Central memory CD8-positive, alpha-beta T cell (primary cell): ENCODE measurements around the gene CNST.
"Not testable (repeated sequence)": the region's sequence is repeated elsewhere in the genome, so short reads cannot be mapped to it uniquely, and the experiment has no call there.

Experiments
- ATAC-seq: fragments of 150-1000 bp; cut with Tn5 transposase; replicated peaks from 2 replicates; pipeline ENCODE4 v1.10.0; 2022; ENCODE audit warnings: mild to moderate bottlenecking, moderate FRiP score, moderate number of reproducible peaks; ENCODE audit not compliant: poor library complexity, severe bottlenecking; ENCODE audit errors: extremely low read depth
- DNase-seq, 2 donors: peaks; one replicate each; pipeline ENCODE4 v3.0.0; 2021; ENCODE audit warnings: low spot score in 2 of 2
- H3K27ac Mint-ChIP-seq: one replicate; pipeline ENCODE4 v1.8.0; 2022; ENCODE audit warnings: low read depth, mild to moderate bottlenecking, moderate library complexity, mixed read lengths
- H3K27me3 Mint-ChIP-seq: one replicate; pipeline ENCODE4 v1.8.0; 2022; ENCODE audit warnings: mixed read lengths
- H3K36me3 Mint-ChIP-seq: one replicate; pipeline ENCODE4 v1.8.0; 2022; ENCODE audit warnings: mild to moderate bottlenecking, moderate library complexity, mixed read lengths; ENCODE audit not compliant: insufficient read depth
- H3K4me1 Mint-ChIP-seq: one replicate; pipeline ENCODE4 v1.8.0; 2022; ENCODE audit warnings: mixed read lengths
- H3K4me3 Mint-ChIP-seq: one replicate; pipeline ENCODE4 v1.8.0; 2022; ENCODE audit warnings: mild to moderate bottlenecking, moderate library complexity, mixed read lengths
- H3K9me3 Mint-ChIP-seq: one replicate; pipeline ENCODE4 v1.8.0; 2022; ENCODE audit warnings: mixed read lengths

The CNST gene

DNA sequence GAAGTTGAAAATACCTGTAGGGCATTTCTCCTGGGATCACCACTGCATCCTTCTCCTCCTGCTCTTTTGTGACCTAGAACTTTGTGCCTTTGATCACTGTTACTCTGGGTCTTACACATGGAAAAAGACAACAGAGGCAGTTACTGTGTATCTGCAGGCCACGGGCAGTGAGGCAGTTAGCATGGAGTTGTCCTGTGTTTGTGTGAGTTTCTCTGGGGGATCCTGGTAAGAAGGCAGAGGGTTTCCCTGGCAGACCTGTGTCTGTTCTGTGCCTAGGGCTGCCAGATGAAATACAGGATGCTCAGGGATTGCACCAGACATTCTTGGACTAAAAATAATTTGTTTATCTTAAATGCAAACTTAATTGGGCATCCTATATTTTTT lies 113.5 kb downstream of the CNST start:
- Mint-ChIP-seq H3K4me3 (no peak overlapping the region), H3K9me3 (no peaks in the 10 kb centered on the region)

DNA sequence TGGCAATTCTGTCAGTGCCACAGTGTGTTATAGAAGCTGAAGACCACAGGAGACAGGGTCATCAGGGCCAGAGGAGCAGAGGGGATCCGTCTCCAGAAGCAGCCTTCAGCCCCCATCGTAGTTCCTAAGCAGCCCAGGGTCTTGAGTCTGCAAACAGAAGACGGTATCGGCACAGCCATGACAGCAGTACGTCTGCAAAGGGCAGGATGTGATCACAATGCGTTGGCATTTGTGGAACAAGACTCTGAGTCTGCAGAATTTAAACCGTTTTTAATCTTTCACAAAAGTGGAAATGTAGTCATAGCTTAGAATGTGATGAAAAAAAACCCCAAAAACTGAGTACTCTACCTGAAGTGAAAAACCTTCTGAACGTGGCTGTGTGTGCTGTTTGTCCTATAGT lies 113.9 kb downstream of the CNST start:
- H3K4me3 Mint-ChIP-seq = no peak overlapping the region
- H3K9me3 Mint-ChIP-seq = no peaks in the 10 kb centered on the region
- DNase-seq = no peak
- ATAC-seq = no peak
- peaks cover 2% of the 10 kb centered on the region for H3K36me3 Mint-ChIP-seq
- no peak overlapping the region for H3K27ac Mint-ChIP-seq
- H3K27me3 Mint-ChIP-seq = no peaks in the 10 kb centered on the region
- no peaks in the 10 kb centered on the region for H3K4me1 Mint-ChIP-seq

More for the DNA sequence above, 113.5 kb downstream of the CNST start:
- DNase-seq = no peak
- Mint-ChIP-seq H3K4me1 (no peaks in the 10 kb centered on the region), H3K27me3 (no peaks in the 10 kb centered on the region), H3K36me3 (peaks cover 2% of the 10 kb centered on the region), H3K27ac (no peak overlapping the region)
- no peak for ATAC-seq

DNA sequence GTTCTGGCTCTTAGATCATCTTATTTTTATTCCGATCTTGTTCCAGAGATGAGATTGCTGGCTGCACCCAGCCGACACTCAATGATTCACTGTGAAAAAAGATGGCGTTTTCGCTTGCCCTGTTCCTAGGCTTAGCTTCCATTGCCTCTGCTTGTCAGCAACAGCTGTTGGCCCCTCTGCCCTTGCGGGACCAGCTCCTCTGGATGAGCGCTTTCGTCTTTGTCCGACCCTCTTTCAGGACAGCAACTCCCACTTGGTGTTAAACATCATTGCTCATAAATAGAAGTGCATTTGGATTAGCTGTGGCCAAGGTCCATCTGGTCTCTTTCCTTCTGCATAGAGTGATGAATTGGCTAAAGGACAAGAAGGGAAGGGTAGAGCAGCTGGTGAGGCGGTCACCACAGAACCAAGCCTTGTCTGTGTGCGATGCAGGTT lies 114.5 kb downstream of the CNST start:
- DNase-seq (no peak), ATAC-seq (no peak)
- H3K27me3 Mint-ChIP-seq = no peaks in the 10 kb centered on the region
- no peak overlapping the region for H3K4me3 Mint-ChIP-seq
- H3K27ac Mint-ChIP-seq = no peak overlapping the region
- no peaks in the 10 kb centered on the region for H3K9me3 Mint-ChIP-seq
- peaks cover 2% of the 10 kb centered on the region for H3K36me3 Mint-ChIP-seq
- no peaks in the 10 kb centered on the region for H3K4me1 Mint-ChIP-seq

DNA sequence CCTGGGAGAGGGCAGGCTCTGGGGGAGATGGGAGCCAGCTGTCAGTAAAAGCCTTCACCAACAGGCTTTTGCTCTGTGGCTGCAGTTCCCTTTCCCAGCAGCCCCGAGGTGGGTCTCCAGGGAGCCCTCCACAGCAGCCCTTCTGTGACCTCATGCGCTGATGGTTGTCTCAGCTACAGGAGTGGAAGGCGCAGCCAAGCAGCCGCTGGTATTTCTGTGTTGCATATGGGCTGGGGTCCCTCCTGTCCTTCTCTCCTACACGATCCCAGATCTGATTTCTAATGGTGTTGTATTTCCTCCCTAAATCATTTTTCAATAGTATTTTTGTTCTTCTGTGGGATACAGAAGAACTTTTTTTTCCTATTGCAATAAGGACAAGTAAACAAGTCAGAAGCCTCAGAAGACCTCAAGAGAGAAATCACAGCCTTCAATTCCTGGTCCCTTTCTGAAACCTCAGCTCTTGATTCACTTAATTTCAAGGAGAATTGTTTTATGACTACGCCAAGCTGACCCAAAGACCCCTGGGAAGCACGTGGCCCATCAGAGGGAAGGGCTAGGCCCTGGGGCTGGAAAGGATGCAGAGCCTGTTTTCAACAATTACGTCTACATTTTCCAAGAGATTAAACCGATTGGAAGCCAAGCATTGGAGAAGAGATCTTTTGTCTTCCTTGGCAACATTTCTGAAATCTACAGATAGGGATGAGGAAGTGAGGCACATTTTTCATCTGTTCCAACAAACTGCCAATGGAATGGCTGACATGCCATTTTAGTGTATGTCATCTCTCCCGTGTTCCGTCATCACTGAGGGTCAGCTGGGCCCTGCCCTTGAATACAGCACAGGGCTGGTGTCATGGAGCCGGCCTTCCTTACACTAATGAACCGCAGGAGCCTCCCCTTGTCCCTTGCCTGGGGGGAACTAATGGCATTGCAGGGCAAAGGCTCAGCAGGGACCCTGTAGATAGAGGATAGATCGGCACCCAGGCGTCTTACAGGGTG lies 115.9 kb downstream of the CNST start:
- ATAC-seq = no peak
- DNase-seq = no peak
- Mint-ChIP-seq H3K27me3 (peaks cover 11% of the 10 kb centered on the region), H3K9me3 (no peaks in the 10 kb centered on the region), H3K36me3 (no peaks in the 10 kb centered on the region), H3K27ac (no peak overlapping the region), H3K4me1 (no peaks in the 10 kb centered on the region), H3K4me3 (no peak overlapping the region)

DNA sequence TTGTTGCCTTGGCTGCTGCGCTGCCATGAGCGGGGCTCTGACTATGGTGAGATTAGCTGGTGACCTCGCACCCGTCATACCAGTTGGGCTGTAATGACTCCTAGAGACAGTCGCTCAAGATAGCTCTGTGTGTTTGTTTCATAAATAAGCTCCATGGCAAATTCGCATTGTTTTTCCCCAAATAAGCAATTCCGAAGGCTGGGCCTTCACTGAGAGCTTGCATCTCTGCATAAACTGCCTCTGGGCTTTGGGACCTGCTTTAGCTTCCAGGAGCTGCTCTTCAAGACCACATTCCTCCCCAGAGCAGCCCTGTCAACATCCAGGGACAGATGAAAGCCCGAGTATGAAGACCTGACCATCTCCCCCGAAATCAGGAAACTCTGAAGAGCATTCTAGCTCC lies 117.3 kb downstream of the CNST start:
- no peaks in the 10 kb centered on the region for H3K9me3 Mint-ChIP-seq
- H3K4me3 Mint-ChIP-seq = no peak overlapping the region
- no peaks in the 10 kb centered on the region for H3K4me1 Mint-ChIP-seq
- H3K36me3 Mint-ChIP-seq = no peaks in the 10 kb centered on the region
- no peak overlapping the region for H3K27ac Mint-ChIP-seq
- ATAC-seq = no peak
- H3K27me3 Mint-ChIP-seq = peaks cover 23% of the 10 kb centered on the region
- DNase-seq = no peak

DNA sequence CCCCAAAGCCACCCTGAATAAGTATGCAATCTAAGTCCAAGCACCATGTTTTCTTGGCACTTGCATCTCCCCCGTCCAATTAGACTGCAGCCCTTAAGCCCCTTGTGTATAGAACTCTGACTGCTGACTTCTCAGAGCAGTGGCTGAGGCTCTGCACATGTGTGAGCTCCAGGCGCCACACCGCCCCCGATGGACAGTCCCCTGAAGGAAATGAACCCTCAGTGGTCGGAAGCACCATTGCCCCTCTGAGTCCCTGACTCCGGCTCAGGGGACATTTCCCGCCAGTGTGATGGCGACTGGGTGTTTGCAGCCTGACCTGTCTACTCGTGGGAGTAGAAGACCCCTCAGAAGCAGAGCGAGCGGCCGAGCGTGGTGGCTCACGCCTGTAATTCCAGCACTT lies 120.7 kb downstream of the CNST start:
- Mint-ChIP-seq H3K4me3 (no peak overlapping the region), H3K9me3 (no peaks in the 10 kb centered on the region), H3K36me3 (no peaks in the 10 kb centered on the region), H3K27ac (no peak overlapping the region), H3K27me3 (peaks cover 23% of the 10 kb centered on the region), H3K4me1 (no peaks in the 10 kb centered on the region)
- no peak for ATAC-seq
- DNase-seq = no peak

DNA sequence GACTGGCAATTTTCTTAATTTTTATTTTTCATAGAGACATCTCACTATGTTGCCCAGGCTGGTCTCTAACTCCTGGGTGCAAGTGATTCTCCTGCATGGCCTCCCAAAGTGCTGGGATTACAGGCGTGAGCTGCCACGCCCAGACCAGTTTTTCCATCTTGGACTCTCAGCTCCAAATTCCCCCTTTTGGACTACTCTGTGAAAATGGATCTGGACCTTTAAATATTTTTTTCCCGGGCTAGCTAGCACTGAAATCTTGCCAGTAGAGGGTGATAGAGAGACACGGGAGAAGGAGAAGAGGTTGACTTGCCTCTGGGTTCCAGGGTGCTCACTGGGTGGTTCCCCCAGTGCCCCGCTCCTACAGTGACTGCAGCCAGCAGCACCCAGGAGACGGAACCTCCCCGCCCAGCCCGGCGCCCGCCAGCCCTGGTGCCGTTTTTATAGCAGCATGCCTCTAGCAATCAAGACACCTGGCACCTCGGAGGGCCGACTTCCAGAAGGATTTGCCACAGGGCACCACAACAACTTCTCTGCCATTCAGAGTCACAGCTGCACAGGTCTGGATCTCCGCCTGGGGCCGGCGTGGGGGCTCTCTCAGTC lies 123.3 kb downstream of the CNST start:
- Mint-ChIP-seq H3K27ac (no peak overlapping the region), H3K9me3 (peaks cover 2% of the 10 kb centered on the region), H3K36me3 (peaks cover 2% of the 10 kb centered on the region), H3K4me1 (no peaks in the 10 kb centered on the region), H3K4me3 (no peak overlapping the region), H3K27me3 (peaks cover 23% of the 10 kb centered on the region)
- DNase-seq (no peak), ATAC-seq (no peak)

DNA sequence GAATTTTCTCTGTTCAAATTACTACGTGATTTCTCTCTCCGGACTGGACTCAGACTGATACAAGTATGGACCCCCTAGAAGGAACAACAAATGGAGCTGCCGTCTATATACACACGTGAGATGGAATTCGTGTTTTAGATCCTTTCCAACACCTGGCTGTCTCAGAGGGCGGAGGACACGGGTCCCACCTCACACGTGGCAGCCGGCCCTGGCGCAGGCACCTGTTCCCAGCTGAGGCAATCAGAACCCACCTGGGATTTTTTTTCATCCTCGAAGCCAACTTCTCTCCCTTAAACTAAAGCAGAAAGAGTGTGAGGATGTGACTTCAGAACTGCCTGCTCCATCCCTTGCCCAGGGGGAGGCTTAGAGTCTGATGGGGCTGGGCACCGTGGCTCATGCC lies 123.8 kb downstream of the CNST start:
- H3K27me3 Mint-ChIP-seq = peaks cover 23% of the 10 kb centered on the region
- no peaks in the 10 kb centered on the region for H3K4me1 Mint-ChIP-seq
- DNase-seq (no peak), ATAC-seq (no peak)
- peaks cover 6% of the 10 kb centered on the region for H3K9me3 Mint-ChIP-seq
- H3K4me3 Mint-ChIP-seq = no peak overlapping the region
- H3K36me3 Mint-ChIP-seq = peaks cover 3% of the 10 kb centered on the region
- H3K27ac Mint-ChIP-seq = no peak overlapping the region

DNA sequence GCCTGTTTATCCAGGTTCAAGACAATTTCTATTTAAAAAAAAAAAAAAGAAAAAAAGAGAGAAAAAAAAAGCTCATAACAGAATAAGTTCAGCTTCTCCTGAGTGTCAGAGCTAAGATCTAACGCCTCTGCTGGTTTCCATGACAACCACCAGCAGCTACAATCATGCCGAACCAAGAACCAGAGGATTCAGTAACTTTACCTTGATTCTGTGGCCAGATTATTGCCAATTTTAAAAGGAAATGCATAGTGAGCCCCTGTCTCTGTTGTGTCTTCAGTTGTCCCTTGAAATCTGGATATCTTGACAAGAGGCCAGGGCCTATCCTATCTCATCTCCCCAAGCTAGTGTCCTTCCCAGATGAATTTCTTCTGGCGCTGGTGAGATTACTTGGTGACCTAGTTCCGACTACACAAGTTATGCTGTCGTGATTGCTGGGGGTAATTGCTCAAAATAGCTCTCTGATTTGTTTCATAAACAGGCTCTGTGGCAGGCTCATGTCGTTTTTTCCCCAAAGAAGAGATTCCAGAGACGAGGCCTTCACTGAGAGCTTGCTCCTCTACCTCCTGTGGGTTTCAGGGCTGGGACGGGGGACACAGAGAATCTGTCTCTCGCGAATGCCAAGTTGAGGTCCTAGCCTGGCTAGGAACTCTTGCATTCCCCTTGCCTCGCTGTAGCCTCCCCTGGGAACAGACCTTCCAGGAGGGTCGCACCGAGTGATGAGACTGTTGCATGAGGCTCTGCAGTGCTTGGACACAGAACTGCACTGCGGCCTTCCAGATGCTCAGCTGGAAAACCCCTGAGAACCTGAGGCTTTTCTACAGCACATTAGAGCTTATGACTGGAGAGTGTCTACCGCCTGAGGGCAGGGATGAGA lies 125.6 kb downstream of the CNST start:
- peaks cover 15% of the 10 kb centered on the region for H3K27me3 Mint-ChIP-seq
- ATAC-seq (no peak), DNase-seq (no peak)
- peaks cover 6% of the 10 kb centered on the region for H3K9me3 Mint-ChIP-seq
- H3K27ac Mint-ChIP-seq = peak overlapping the region; percentile 93
- H3K36me3 Mint-ChIP-seq = peaks cover 5% of the 10 kb centered on the region
- no peak overlapping the region for H3K4me3 Mint-ChIP-seq
- H3K4me1 Mint-ChIP-seq = no peaks in the 10 kb centered on the region

DNA sequence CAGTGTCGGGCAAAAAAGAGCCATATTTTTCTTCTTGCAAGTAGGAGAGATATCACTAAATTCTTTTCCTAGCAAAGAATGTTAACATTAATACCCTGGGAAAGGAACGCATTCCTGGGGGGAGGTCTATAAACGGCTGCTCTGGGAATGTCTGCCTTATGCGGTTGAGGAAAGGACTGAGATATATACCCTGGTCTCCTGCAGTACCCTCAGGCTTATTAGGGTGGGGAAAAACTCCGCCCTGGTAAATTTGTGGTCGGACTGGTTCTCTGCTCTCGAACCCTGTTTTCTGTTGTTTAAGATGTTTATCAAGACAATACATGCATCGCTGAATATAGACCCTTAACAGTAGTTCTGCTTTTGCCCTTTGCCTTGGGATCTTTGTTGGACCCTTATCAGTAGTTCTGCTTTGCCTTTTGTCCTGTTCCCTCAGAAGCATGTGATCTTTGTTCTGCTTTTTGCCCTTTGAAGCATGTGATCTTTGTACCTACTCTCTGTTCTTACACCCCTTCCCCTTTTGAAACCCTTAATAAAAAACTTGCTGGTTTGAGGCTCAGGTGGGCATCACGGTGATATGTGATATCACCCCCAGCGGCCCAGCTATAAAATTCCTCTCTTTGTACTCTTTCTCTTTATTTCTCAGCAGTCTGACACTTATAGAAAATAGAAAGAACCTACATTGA lies 128.1 kb downstream of the CNST start:
- not testable (repeated sequence) for H3K27me3 Mint-ChIP-seq, ATAC-seq, H3K4me1 Mint-ChIP-seq, DNase-seq, H3K4me3 Mint-ChIP-seq, H3K9me3 Mint-ChIP-seq, H3K27ac Mint-ChIP-seq, H3K36me3 Mint-ChIP-seq

DNA sequence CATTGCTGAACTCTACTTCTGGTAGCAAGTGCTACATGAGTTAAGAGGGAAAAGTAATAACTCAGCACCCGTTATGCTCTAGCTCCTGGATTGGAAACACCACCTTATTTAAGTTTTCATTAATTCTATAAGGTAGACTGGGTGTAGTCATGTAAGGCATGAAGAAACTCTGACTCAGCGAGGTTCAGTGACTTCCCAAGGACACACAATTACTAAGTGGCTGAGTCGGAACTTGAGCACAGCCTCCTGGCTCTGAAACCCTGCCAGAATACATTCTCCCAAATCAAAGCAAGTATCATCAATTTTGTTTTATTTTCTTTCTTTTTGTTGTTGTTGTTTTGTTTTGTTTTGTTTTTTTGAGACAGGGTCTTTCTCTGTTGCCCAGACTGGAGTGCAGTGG lies 128.9 kb downstream of the CNST start:
- ATAC-seq = no peak
- H3K9me3 Mint-ChIP-seq = peaks cover 6% of the 10 kb centered on the region
- H3K4me1 Mint-ChIP-seq = peaks cover 7% of the 10 kb centered on the region
- no peak overlapping the region for H3K27ac Mint-ChIP-seq
- DNase-seq = no peak
- H3K4me3 Mint-ChIP-seq = no peak overlapping the region
- H3K27me3 Mint-ChIP-seq = no peaks in the 10 kb centered on the region
- peaks cover 8% of the 10 kb centered on the region for H3K36me3 Mint-ChIP-seq

DNA sequence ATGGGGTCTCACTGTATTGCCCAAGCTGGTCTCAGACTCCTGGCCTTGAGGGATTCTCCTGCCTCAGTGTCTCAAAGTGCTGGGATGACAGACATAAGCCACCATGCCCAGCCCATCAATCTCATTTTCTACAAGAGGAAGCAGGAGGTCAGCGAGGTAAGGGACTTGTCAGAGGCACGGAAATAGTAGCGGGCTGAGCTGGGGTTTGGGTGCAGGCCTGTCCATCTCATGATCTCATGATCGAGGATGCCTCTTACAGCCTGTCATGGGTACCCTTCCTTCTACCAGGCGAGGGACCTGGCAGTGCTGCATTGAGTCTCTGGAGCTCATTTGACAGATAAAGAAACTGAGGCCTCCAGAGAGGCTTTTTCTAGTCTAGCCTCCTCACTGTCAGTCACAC lies 129.4 kb downstream of the CNST start:
- no peak overlapping the region for H3K27ac Mint-ChIP-seq
- H3K4me3 Mint-ChIP-seq = no peak overlapping the region
- no peaks in the 10 kb centered on the region for H3K27me3 Mint-ChIP-seq
- H3K4me1 Mint-ChIP-seq = peaks cover 7% of the 10 kb centered on the region
- DNase-seq (no peak), ATAC-seq (no peak)
- peaks cover 8% of the 10 kb centered on the region for H3K36me3 Mint-ChIP-seq
- H3K9me3 Mint-ChIP-seq = peaks cover 6% of the 10 kb centered on the region
